OCI-M2 (cell line): ENCODE measurements around the gene NGEF.
"Not testable (repeated sequence)": the region's sequence is repeated elsewhere in the genome, so short reads cannot be mapped to it uniquely, and the experiment has no call there.

Source experiments
- DNase-seq: peaks from one replicate; lab custom pipeline; 2025; ENCODE audit not compliant: unreplicated experiment; lab: John Stamatoyannopoulos, UW

NGEF gene

DNA sequence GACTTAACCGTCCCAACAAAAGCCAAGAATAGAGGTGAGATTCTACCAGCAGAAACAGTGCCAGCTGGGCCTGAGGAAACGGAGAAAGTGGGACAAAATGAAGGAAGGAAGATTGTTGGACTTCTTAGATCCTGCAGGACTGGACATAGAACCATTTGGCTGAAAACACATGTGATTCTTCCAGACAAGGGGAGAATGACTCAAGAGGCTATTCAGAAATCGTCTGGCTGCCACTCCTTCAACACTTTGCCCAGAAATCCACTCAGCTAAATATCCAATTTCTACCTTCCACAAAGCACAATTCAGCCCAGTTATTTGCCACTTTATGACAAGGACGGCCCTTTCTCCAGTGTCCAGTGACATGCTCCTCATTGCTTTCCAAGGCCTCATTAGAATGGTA is 81.4 kb downstream of the NGEF start:
- no peak for DNase-seq

DNA sequence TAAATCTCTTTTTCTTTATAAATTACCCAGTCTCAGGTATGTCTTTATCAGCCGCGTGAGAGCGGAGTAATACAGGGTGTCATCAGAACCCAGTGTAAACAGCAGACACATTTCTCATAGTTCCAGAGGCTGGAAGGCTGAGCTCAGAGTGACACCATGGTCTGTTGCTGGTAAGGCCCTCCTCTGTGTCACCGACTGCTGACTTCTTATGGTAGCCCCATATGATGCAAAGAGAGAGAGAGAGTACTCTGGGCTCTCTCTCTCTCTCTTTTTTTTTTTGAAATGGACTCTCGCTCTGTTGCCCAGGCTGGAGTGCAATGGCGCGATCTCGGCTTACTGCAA is 83.0 kb downstream of the NGEF start:
- DNase-seq = no peak

DNA sequence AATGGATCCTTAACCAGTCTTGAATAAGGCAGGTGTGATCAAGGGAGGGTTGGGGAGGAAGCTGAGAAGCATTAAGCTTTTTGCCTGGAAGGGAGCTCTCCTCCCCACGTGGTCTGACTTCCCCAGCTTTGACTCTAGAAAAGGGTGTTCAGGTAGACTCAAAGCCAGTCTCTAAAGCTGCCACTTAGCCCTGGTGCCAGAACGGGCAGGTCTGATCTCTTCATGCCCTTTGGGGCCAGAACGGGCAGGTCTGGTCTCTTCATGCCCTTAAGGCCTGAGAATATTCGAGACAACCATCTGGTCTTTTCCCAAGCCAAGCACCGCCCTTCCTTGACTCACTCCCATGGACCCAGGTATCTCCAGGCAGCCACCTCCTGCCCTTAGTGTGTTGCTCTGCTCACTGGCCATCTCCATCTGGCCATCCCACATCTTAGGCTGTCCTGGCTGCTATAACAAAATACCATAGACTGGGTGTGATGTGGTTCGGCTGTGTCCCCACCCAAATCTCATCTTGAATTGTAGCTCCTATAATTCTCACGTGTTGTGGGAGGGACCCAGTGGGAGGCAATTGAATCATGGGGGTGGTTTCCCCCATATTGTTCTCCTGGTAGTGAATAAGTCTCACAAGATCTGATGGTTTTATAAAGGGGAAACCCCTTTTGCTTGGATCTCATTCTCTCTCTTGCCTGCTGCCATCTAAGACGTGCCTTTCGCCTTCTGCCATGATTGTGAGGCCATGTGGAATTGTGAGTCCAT is 83.6 kb downstream of the NGEF start:
- DNase-seq = no peak

DNA sequence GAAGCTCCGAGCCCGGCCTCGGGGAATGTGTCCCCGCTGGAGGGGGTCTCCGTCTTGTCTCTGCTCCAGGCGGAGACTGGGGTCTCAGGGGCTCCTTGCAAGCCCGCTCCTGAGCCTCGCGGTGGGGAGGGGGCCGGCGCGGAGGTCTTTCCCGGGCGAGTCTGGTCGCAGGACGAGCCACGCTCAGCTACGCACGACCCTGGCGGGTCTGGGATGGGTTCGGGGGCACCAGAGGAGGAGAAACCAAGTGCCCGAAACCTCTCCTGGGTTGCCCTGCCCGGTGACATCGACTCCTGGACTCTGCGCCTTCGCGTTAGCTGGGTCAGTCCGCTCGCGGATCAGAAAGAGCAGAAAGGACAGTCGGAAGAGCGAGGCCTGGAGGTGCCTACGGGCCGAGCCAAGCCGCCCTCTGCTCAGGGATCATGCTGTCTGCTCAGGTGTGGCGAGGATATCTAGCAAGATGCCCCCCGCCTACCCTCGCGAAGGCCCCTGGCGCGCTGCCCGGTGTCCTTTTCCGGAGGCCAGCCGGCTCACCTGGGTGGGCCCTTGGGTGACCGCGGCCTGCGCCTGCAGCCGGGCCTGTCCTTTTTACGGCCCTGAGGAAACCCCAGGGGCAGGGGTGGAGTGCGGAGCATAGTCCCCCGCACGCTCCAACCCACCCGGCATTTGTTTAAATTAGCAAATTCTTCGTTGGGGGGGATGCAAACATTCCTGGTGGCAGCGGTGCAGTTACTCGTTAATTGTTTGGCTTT is 84.3 kb downstream of the NGEF start:
- DNase-seq = no peak

DNA sequence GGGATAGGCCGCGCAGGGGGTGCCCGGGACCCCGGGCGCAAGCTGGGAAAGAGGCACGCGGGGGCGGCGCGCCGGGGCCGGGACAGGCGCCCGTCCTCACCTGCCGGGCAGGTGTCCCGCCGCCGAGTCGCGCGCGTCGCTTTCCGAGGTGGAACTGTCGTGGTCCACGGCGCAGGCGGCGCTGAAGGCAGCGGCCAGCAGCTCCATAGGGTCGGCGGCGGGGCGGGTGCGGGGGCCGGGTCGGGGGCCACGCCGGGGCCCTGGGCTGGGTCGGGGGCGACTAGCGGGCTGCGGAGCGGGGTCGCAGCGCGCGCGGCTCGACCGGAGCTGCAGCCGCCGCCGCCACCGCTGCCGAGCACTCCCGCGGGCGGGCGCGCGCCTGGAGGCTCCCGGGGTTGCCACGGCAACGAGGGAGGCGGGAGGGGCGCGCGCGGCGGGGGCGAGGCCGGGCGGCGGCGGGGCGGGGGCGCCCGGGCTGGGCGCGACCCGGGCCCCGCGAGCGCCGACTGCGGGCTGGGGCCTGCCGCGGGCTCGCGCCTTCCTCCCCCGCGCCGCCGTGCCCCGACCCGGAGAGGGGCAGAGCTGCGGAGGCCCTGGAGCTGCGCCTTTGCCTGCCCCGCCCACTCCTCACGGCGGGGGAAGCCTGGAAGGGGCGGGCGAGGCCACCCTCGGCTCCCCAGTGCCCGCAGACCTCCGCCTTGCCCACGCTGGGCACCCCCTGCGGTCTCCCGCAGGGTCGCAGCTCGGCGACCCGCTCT is 85.1 kb downstream of the NGEF start:
- no peak for DNase-seq

DNA sequence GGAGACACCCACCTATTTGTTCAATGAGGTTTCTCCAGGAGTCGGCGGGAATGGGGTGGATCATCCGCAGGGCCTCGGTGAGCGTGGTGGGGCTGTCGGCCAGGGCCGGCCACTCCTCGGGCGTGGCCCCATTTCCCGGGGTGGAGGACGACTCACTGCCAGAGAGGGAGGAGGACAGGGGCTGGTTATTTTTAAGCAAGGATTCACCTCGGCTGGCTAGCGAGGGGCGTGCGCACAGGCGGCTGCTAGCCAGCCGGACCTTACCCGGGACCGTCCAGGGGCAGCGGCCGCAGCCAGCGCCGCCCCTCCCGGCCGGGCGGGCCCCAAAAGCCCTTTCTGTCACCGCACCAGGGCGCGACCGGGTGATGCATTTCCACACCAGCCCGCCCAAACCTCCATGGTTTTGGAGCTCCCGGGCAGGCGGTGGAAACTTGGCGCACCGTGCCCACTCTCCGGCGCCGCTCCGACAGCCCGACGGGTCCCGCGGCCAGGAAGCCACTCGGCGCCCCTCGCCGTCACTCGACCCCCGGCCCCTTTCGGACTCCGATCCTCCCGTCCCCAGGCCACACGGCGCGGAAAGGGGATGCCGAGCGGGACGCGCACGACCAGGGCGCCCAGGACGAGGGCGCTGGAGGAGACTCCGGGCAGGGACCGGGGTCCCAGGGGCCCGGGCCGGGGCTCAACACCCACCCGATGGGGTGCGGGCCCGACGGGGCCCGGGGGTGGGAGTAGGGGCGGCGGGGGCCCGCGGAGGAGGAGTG is 85.8 kb downstream of the NGEF start:
- DNase-seq = no peak

DNA sequence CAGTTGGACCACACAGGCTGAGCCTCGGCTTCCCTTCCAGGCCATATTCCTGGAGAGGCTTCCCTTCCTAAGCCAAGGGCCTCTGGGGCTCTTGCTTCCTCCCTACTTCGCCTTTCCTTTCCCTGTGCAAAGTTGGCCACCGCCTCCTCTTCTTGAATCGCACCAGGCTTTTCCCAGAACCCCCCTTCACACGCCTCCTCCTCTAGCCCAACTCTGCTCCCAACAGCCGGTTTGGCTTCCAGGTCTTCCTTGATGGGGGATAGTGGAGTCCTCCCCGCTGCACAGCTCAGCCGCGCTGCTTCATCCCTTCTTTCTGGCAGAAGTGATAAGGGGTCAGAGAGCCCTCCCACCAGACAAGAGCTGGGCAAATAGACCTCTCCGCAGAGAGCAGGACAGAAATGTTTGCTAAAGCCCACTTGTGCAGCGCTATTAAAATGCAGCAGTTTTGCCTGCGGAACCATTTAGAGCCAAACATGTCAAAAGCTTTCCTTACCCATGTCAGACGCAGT is 86.6 kb downstream of the NGEF start:
- DNase-seq = no peak

DNA sequence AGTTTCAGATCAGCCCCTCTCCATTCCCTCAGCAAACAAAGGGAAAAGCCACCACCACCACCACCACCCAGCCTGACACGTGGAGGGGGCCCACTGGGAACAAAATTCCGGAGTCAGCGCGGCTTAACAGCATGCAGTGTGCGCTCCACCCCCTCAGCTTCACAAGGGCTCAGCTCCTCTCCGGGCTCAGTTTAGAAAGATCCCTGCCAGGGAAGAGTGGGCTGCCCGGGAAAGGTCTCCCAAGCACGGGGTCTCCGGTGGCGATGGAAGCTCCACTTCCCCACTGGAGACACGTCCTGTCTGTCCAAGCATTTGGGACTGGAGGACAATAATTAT is 87.3 kb downstream of the NGEF start:
- DNase-seq = no peak

DNA sequence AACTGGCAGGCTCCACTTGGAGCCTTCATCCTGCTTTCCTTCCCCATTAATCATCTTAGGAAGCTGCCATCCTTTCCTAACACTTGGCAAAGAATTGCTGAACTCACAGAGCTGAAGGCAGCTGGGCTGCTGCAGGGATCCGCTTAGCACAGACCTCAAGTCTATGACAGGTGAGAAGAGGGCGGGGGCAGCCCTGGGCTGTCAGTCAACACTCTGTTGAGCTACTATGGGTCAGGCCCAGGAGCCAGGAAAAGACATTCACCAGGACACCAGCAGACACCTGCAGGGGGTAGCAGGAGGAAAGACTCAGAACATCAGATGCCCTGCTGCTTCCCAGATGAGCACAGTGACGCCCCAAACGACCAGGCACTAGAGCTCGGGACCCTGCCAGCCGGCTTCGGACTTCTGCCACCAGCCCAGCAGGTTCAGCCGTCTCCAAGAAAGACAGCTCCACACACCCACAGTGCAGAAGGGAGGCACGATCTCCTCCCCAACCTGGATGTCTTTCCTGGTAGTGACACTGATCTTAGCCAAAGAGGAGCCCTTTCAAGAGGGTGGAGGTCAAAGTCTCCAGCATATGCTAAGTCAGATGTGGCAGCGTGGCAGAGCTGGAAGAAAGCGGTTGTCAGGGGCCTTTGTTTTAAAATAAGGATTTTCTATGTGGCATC is 87.8 kb downstream of the NGEF start:
- no peak for DNase-seq

DNA sequence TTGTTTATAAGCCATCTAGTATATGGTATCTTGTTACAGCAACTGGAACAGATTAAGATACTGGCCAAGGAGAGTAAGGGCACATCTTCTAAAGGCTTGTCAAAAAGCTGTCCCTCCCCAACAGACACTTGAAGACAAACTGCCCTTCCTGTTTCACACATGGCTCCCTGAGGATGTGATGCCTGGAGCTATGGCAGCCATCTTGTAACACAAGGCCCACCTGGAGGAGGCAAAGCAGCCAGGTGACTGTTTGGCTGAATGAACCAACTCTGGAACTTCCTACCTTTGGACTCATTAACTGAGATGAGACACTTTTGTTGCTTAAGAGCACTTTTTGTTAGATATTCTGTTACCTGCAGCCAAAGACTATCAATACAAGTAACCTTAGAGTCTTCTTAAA is 88.6 kb downstream of the NGEF start:
- DNase-seq = no peak

DNA sequence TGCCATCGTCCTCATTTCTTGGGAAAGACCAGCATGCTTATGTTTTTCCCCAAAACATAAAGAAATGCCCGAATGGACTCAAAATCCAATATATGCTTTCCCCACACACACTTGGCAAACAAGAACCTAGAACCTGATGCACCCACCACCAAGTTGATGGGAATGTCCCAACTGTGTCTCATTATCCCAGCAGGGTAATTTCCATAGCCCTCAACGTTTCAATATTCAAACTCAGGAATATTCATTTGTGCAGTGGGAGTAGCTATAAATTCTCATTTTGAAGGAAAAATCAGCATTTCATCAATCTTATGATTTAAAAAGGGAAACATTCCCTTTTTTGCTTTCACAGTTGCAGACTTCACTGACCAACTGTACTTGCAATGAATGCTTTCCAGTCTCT is 92.3 kb downstream of the NGEF start:
- DNase-seq = no peak

DNA sequence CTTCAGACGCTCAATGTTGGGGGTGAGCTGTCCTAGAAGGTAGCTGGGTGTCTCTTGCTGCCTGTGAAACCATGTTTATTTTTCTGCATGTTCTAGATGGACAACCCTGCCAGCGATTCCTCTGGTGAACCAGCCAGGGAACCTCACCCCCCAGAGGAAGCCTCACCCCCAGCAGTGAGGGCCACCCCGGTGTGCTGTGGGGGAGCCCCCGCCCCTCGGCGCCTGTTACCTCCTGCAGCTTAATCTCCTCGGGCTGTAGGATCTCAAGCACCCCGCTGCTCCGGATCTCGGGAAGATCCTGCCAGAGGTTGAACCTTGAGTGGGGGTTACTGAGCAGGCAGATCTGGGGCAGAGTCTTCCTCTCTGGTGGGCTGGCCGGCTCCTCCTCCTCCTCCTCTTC is 93.0 kb downstream of the NGEF start:
- DNase-seq = no peak

DNA sequence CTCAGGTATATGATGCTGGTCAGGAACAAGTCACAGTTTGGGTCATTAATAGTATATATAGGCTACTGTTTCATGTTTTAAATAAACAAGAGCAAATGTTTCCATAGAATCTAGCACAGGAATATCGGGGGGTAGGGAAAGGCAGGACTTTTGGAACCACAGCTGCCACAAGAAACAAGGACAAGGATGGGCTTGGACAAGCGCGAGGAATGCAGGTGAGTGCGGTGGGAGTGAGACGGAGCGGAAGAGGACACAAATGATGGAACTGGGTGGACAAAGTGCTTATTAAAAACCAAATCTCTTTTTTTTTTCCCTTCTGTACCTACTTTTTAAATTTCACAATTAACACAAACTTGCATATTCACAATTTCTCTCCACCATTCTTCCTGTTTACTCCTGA is 93.9 kb downstream of the NGEF start:
- DNase-seq = no peak

DNA sequence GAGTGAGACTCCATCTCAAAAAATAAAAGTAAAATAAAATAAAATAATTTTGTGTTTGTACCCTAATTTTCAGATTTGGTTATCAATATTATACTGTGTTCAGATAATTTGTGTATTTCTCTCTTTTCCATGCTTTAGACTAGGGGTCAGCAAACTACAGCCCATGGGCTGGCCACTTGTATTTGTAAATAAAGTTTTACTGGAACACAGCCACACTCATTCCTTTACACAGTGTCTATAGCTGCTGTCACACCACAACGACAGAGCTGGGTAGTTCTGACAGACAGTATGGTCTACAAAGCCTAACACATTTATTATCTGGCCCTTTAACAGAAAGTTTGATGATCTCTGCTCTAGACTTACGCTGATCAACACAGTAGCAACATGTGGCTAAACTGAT is 99.2 kb downstream of the NGEF start:
- no peak for DNase-seq

DNA sequence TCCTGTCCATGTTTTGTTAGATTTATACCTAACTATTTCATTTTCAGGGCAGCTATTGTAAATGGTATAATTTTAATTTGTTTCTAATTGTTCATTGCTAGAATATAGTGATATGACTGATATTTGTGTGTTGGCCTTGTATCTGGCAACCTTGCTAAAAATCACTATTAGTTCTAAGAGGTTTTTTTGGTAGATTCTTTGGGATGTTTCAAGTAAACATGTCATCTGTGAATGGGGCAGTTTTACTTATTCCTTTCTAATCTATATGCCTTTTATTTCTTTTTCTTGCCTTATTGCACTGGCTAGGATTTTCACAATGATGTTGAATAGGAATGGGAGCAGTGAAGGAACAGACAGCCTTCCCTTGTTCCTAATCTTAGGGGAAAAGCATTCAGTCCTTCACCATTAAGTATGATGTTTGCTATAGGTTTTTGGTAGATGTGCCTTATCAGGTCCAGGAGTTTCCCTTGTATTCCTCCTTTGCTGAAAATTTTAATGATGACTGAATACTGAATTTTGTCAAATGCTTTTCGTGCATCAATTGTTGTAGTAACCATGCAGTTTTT is 101.3 kb downstream of the NGEF start:
- DNase-seq = no peak

DNA sequence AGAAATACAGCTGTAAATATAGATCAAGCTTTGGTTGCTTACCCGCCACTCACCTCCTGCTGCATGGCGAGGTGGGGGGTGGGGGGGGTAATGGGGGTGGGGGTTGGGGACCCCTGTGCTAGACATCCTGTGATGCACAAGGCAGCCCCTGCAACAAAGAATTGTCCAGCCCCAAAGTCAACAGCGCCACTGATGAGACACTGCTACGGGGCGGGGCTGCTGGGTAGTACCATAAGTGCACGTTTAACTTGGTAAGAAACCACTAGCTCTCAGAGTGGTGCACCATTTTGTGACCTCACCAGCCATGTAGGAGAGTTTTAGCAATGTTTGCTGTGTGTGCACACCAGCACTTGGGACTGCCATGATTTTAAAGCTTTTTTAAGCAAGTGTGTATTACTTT is 102.7 kb downstream of the NGEF start:
- no peak for DNase-seq

DNA sequence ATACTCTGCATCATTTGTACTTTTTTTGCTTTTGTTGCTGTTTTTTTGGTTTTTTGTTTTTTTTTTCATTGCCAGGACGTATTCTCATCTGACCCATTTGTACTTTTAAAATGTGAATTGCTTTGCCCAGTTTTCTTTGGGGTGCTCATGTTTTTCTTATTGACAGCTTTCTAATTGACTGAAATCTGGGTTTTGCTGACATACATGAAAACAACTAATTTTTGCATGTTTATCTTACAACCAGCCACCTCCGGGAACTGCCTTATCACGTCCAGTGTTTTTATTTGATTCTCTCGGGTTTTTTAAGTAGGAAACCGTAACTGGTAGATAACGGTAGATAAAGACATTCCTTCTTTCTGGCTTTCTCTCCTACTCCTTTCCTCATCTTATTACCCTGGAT is 104.4 kb downstream of the NGEF start:
- DNase-seq = no peak

DNA sequence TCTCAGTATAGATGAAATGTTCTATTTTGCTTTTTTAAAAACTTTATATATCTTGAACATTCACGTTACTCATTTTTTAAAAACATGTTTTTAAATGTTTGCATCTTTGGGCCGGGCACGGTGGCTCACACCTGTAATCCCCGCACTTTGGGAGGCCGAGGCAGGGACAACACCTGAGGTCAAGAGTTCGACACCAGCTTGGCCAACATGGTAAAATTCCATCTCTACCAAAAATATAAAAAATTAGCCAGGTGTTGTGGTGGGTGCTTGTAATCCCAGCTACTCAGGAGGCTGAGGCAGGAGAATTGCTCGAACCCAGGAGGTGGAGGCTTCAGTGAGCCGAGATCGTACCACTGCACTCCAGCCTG is 105.4 kb downstream of the NGEF start:
- DNase-seq = not testable (repeated sequence)

DNA sequence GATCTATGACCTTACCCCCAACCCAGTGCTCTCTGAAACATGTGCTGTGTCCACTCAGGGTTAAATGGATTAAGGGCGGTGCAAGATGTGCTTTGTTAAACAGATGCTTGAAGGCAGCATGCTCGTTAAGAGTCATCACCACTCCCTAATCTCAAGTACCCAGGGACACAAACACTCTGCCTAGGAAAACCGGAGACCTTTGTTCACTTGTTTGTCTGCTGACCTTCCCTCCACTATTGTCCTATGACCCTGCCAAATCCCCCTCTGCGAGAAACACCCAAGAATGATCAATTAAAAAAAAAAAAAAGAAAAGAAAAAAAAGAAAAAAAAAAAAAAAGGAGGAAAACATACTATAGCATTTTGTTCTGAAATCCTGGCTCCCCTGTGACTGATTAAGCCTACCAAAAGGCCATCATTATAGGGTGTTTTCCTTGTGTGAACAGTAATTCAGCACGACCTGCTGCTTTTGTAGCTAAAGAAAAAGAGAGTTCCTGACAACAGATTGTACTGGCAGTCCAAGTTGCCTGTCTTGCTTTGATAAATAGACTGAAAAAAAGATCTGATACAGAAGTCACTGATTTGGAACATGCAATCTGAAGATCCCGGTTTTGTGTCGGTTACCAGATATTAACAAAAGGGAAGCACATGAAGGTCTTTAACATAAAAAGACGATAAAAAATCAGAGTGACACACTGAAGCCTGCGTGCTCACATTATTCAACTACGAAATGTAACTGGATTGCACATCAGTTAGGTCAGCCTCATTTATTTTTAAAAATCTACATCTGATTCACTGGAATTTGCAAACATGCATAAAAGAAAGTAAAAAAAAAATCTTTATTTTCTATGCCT is 106.0 kb downstream of the NGEF start:
- DNase-seq = not testable (repeated sequence)

DNA sequence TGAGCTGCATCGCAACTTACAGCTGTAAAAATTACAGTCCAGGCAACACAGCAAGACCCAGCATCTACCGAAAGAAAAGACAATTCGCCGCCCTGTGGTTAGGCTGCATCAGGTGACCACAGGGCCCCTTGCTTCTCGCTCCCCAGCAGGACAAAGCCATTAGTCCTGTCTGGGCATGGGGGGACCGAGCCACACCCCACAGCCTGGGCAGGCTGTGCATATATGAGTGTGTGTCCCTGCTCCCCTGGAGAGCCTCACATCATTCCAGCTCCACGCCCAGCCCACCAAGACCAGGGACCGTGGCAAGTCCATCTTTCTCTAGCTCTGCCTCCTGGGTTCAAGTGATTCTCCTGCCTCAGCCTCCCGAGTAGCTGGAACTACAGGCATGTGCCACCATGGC is 109.1 kb downstream of the NGEF start:
- DNase-seq = no peak
